HG03457 (cell line): ENCODE data around the gene KCNJ3.

Experiments
- ATAC-seq: cut with Tn5 transposase; IDR thresholded peaks from one replicate; pipeline ENCODE4 v1.9.1; 2021; ENCODE audit warnings: moderate number of reproducible peaks; ENCODE audit not compliant: unreplicated experiment

The KCNJ3 gene

GRCh38 chr2:154698296-154698720 lies at the start of gene KCNJ3:
Gene KCNJ3, plus strand, starts transcription at chr2:154698695. Its CDS starts 81 bp downstream, at chr2:154698776.
- no peak for ATAC-seq

- no peak for ATAC-seq
Observed at GRCh38 chr2:154655499-154655898, 43.0 kb upstream of the KCNJ3 start.

- no peak for ATAC-seq
Observed at GRCh38 chr2:154658854-154659253, 39.6 kb upstream of the KCNJ3 start.

GRCh38 chr2:154664248-154664647 lies 34.2 kb upstream of the KCNJ3 start:
- no peak for ATAC-seq

- ATAC-seq, result no peak
Observed at GRCh38 chr2:154670083-154670482, 28.4 kb upstream of the KCNJ3 start.

- no peak for ATAC-seq
Observed at GRCh38 chr2:154673694-154674093, 24.8 kb upstream of the KCNJ3 start.

GRCh38 chr2:154677401-154677800 lies 21.1 kb upstream of the KCNJ3 start:
- no peak for ATAC-seq

- ATAC-seq, result no peak
Observed at GRCh38 chr2:154681741-154682140, 16.8 kb upstream of the KCNJ3 start.

GRCh38 chr2:154686162-154686561 lies 12.3 kb upstream of the KCNJ3 start:
- no peak for ATAC-seq

- ATAC-seq, result no peak
Observed at GRCh38 chr2:154688373-154688772, 10.1 kb upstream of the KCNJ3 start.

- ATAC-seq, result no peak
Observed at GRCh38 chr2:154689158-154689557, 9.3 kb upstream of the KCNJ3 start.

- ATAC-seq, result no peak
Observed at GRCh38 chr2:154692927-154693326, 5.6 kb upstream of the KCNJ3 start.

GRCh38 chr2:154693741-154694340 lies 4.7 kb upstream of the KCNJ3 start:
- no peak for ATAC-seq

- no peak for ATAC-seq
Observed at GRCh38 chr2:154694881-154695280, 3.6 kb upstream of the KCNJ3 start.

- no peak for ATAC-seq
Observed at GRCh38 chr2:154696369-154696768, 2.1 kb upstream of the KCNJ3 start.

GRCh38 chr2:154696810-154697417 lies 1.6 kb upstream of the KCNJ3 start:
- no peak for ATAC-seq

- no peak for ATAC-seq
Observed at GRCh38 chr2:154697418-154698252, 860 bp upstream of the KCNJ3 start.

GRCh38 chr2:154698721-154699574 lies 453 bp downstream of the KCNJ3 start:
- no peak for ATAC-seq

GRCh38 chr2:154699575-154699930 lies 1.1 kb downstream of the KCNJ3 start:
- no peak for ATAC-seq

- no peak for ATAC-seq
Observed at GRCh38 chr2:154700136-154700535, 1.6 kb downstream of the KCNJ3 start.

GRCh38 chr2:154704991-154705390 lies 6.5 kb downstream of the KCNJ3 start:
- ATAC-seq, result no peak
